HG03457 (cell line): Measurements from ENCODE around the gene JAZF1.

Source experiments
- ATAC-seq: cut with Tn5 transposase; IDR thresholded peaks from one replicate; pipeline ENCODE4 v1.9.1; 2021; ENCODE audit warnings: moderate number of reproducible peaks; ENCODE audit not compliant: unreplicated experiment

JAZF1 gene

GRCh38 chr7:27991006-27991528 lies 189.5 kb downstream of the JAZF1 start:
- no peak for ATAC-seq

GRCh38 chr7:27976531-27976930 lies 204.1 kb downstream of the JAZF1 start:
- no peak for ATAC-seq

- ATAC-seq = no peak
Observed at GRCh38 chr7:27973625-27974024, 207.0 kb downstream of the JAZF1 start.

GRCh38 chr7:27972276-27972675 lies 208.3 kb downstream of the JAZF1 start:
- no peak for ATAC-seq

- ATAC-seq = no peak
Observed at GRCh38 chr7:27971171-27971812, 209.3 kb downstream of the JAZF1 start.

- no peak for ATAC-seq
Observed at GRCh38 chr7:27970350-27970749, 210.2 kb downstream of the JAZF1 start.

GRCh38 chr7:27969346-27969745 lies 211.2 kb downstream of the JAZF1 start:
- ATAC-seq = no peak

GRCh38 chr7:27967639-27968038 lies 213.0 kb downstream of the JAZF1 start:
- no peak for ATAC-seq

GRCh38 chr7:27966219-27966780 lies 214.3 kb downstream of the JAZF1 start:
- no peak for ATAC-seq

- ATAC-seq = no peak
Observed at GRCh38 chr7:27965650-27966049, 214.9 kb downstream of the JAZF1 start.

- ATAC-seq = no peak
Observed at GRCh38 chr7:27964820-27965219, 215.8 kb downstream of the JAZF1 start.

GRCh38 chr7:27963056-27963455 lies 217.5 kb downstream of the JAZF1 start:
- no peak for ATAC-seq

GRCh38 chr7:27962273-27962672 lies 218.3 kb downstream of the JAZF1 start:
- ATAC-seq = no peak

GRCh38 chr7:27961255-27961654 lies 219.3 kb downstream of the JAZF1 start:
- ATAC-seq = no peak

GRCh38 chr7:27960415-27960814 lies 220.2 kb downstream of the JAZF1 start:
- ATAC-seq = no peak

- no peak for ATAC-seq
Observed at GRCh38 chr7:27958933-27959548, 221.6 kb downstream of the JAZF1 start.

GRCh38 chr7:27955596-27955995 lies 225.0 kb downstream of the JAZF1 start:
- ATAC-seq = no peak

GRCh38 chr7:27955011-27955410 lies 225.6 kb downstream of the JAZF1 start:
- ATAC-seq = no peak

GRCh38 chr7:27953777-27954176 lies 226.8 kb downstream of the JAZF1 start:
- no peak for ATAC-seq

GRCh38 chr7:27953361-27953760 lies 227.2 kb downstream of the JAZF1 start:
- ATAC-seq = no peak

- ATAC-seq = no peak
Observed at GRCh38 chr7:27952456-27953285, 227.9 kb downstream of the JAZF1 start.
